ENCODE data around the gene GTF3C5. TPM values are rescaled to one million over a fixed set of nuclear protein-coding genes. Genes with fewer than 3 reads are reported as not detected.

The GTF3C5 gene
- total and polyA plus RNA-seq, 2 of the 4 experiments (the other 2 are of a cell fraction) = 49.1 to 52.3 TPM

- no peaks in the 10 kb centered on the region for H3K9me3 ChIP-seq (ENCODE audit: control insufficient read depth, insufficient read depth, low read length)
- no peaks in the 10 kb centered on the region for H4K20me1 ChIP-seq (ENCODE audit: insufficient read depth, low read length)
- H3K18ac ChIP-seq (ENCODE audit: low read depth, low read length) = no peak overlapping the region
- H3K4me3 ChIP-seq (ENCODE audit: insufficient read depth, low read depth, low read length) = no peak overlapping the region
- H3K27ac ChIP-seq (ENCODE audit: insufficient read depth, low read length) = no peak overlapping the region
- CTCF ChIA-PET = interaction anchor here (0.6 kb wide), 1 partner anchor 334 kb away, joined by 5 read pairs; no protein-coding TSS in a partner anchor
- POLR2A ChIA-PET (ENCODE audit: unreplicated experiment) = no interaction called here
- peaks cover 73% of the 10 kb centered on the region for H3K27me3 ChIP-seq (ENCODE audit: control insufficient read depth, insufficient read depth, low read length)
- H3K9ac ChIP-seq (ENCODE audit: low read depth, low read length) = no peak overlapping the region
- H3K23ac ChIP-seq (ENCODE audit: low read depth, low read length) = no peak overlapping the region
- BruUV-seq (replicated peaks) = no TSS peak
- H2BK120ac ChIP-seq (ENCODE audit: low read depth, low read length) = no peak overlapping the region
- no peak overlapping the region for H4K91ac ChIP-seq (ENCODE audit: insufficient read depth, low read depth, low read length)
- H2AK9ac ChIP-seq (replicated peaks; ENCODE audit: low read depth, low read length, poor library complexity) = no peak overlapping the region
- no peak overlapping the region for H4K5ac ChIP-seq (ENCODE audit: low read depth, low read length)
- H3K4me2 ChIP-seq (ENCODE audit: low read depth, low read length) = no peak overlapping the region
- no peak overlapping the region for H3K14ac ChIP-seq (replicated peaks; ENCODE audit: low read depth, low read length)
- no peak overlapping the region for H2AFZ ChIP-seq (replicated peaks; ENCODE audit: low read length, poor library complexity)
- in situ Hi-C loops (cut with MboI; ENCODE audit: low sequenced_read_pairs) = no loop called here
- no peak overlapping the region for H3K56ac ChIP-seq (ENCODE audit: extremely low read depth, insufficient read depth, low read length)
- H4K8ac ChIP-seq (ENCODE audit: low read depth in 2 of 2, low read length in 2 of 2) = no peak overlapping the region
- no peak overlapping the region for H2BK5ac ChIP-seq (ENCODE audit: low read depth, low read length, poor library complexity, severe bottlenecking)
- ATAC-seq (ENCODE audit: low read depth) (no peak), DNase-seq (no peak)
- no peak overlapping the region for H2AK5ac ChIP-seq (ENCODE audit: low read depth, low read length)
- H2BK20ac ChIP-seq (ENCODE audit: low read depth, low read length) = no peak overlapping the region
- H3K79me1 ChIP-seq (ENCODE audit: low read depth in 1 of 2, low read length in 2 of 2) = no peaks in the 10 kb centered on the region
- no peaks in the 10 kb centered on the region for H3K4me1 ChIP-seq (ENCODE audit: control insufficient read depth, insufficient read depth, low read length)
- H3K4ac ChIP-seq (ENCODE audit: low read depth, low read length) = no peak overlapping the region
- 24% methylated on average over 8 of the region's 20 CpGs; no CpG with 5 or more reads in 1 of the 2 experiments for WGBS, 2 experiments (ENCODE audit: extremely low coverage in 2 of 2, insufficient read length in 1 of 2)
- intact Hi-C loops (cut with micrococcal nuclease) = no loop called here
- no peaks in the 10 kb centered on the region for H3K36me3 ChIP-seq (ENCODE audit: control insufficient read depth, insufficient read depth, low read length)
- dilution Hi-C loops (cut with HindIII; ENCODE audit: low sequenced_read_pairs, unreplicated experiment) = no loop called here
- H2BK15ac ChIP-seq (ENCODE audit: low read depth, low read length) = no peak overlapping the region
- TF ChIP-seq NFE2L2 (IDR thresholded peaks at IDR 0.05; ENCODE audit: low read depth, low read length) (no peak), RFX5 (IDR thresholded peaks at IDR 0.05; ENCODE audit: low read depth, low read length) (no peak), CEBPB (IDR thresholded peaks at IDR 0.05; ENCODE audit: low read depth, low read length) (no peak), RCOR1 (IDR thresholded peaks at IDR 0.05; ENCODE audit: insufficient replicate concordance, low read length) (no peak), MAZ (IDR thresholded peaks at IDR 0.05; ENCODE audit: borderline replicate concordance, low read depth, low read length) (no peak)
- H3K9me1 ChIP-seq (ENCODE audit: insufficient read depth, low read length) = no peaks in the 10 kb centered on the region
Measured at GRCh38 chr9:132984202-132985070, 46.4 kb upstream of the GTF3C5 start.
